IMR-90 (cell line): ENCODE data around the gene GAREM2. TPM values are rescaled to one million over a fixed set of nuclear protein-coding genes. Genes with fewer than 3 reads are reported as not detected.

Experiments used
- ATAC-seq: fragments of 200-7000 bp; cut with Tn5 transposase; 2 replicates; pipeline ENCODE4 v1.9.1; 2020; ENCODE audit warnings: low read depth, mild to moderate bottlenecking, moderate library complexity
- BruUV-seq: library from RNA; stranded (reverse); fragments of 400-500 nt; replicated peaks from 2 replicates; lab custom pipeline; 2021; lab: Mats Ljungman, UMichigan
- CTCF ChIA-PET: fragments of 300-600 bp; formaldehyde crosslinking; extraction: SDS; loops from one replicate; lab custom pipeline; 2021; ENCODE audit warnings: antibody characterized with exemption; lab: Yijun Ruan, JAX
- POLR2A ChIA-PET: fragments of 300-600 bp; sonication (Branson Sonifier 250); formaldehyde crosslinking; loops from one replicate; lab custom pipeline; 2022; ENCODE audit warnings: antibody characterized with exemption; ENCODE audit not compliant: unreplicated experiment; lab: Charles Lee
- DNase-seq: peaks from one replicate; pipeline ENCODE4 v3.0.0; 2013
- H2AFZ ChIP-seq: replicated peaks from 2 replicates; pipeline ENCODE3; 2013; ENCODE audit warnings: low read length, mild to moderate bottlenecking; ENCODE audit not compliant: poor library complexity
- H2AK5ac ChIP-seq: 2 replicates; pipeline ENCODE4 v1.6.1; 2013; ENCODE audit warnings: low read depth, low read length, inconsistent platforms
- H2AK9ac ChIP-seq: replicated peaks from 2 replicates; pipeline ENCODE3; 2013; ENCODE audit warnings: mild to moderate bottlenecking, low read depth, low read length, moderate library complexity; ENCODE audit not compliant: poor library complexity
- H2BK120ac ChIP-seq: 2 replicates; pipeline ENCODE4 v1.6.1; 2013; ENCODE audit warnings: low read depth, low read length, inconsistent platforms
- H2BK15ac ChIP-seq: 3 replicates; pipeline ENCODE4 v1.6.1; 2013; ENCODE audit warnings: low read depth, low read length, inconsistent platforms
- H2BK20ac ChIP-seq: 2 replicates; pipeline ENCODE4 v1.6.1; 2013; ENCODE audit warnings: low read depth, mild to moderate bottlenecking, inconsistent platforms, low read length, moderate library complexity
- H2BK5ac ChIP-seq: 2 replicates; pipeline ENCODE4 v1.6.1; 2013; ENCODE audit warnings: mild to moderate bottlenecking, low read depth, low read length, inconsistent platforms; ENCODE audit not compliant: poor library complexity, severe bottlenecking
- H3K14ac ChIP-seq: replicated peaks from 2 replicates; pipeline ENCODE4 v1.6.1; 2013; ENCODE audit warnings: low read depth, low read length, inconsistent platforms
- H3K18ac ChIP-seq: 2 replicates; pipeline ENCODE4 v1.6.1; 2013; ENCODE audit warnings: low read depth, low read length, control low read depth
- H3K23ac ChIP-seq: 2 replicates; pipeline ENCODE4 v1.6.1; 2013; ENCODE audit warnings: low read depth, low read length, inconsistent platforms
- H3K27ac ChIP-seq: 2 replicates; pipeline ENCODE4 v1.5.1; 2013; ENCODE audit warnings: mild to moderate bottlenecking, control low read depth, low read length; ENCODE audit not compliant: insufficient read depth
- H3K27me3 ChIP-seq: 2 replicates; pipeline ENCODE4 v1.6.1; 2013; ENCODE audit warnings: low read length; ENCODE audit not compliant: control insufficient read depth, insufficient read depth
- H3K36me3 ChIP-seq: 2 replicates; pipeline ENCODE4 v1.6.1; 2013; ENCODE audit warnings: low read length, mixed read lengths; ENCODE audit not compliant: control insufficient read depth, insufficient read depth
- H3K4ac ChIP-seq: 2 replicates; pipeline ENCODE4 v1.6.1; 2013; ENCODE audit warnings: low read depth, low read length, inconsistent platforms
- H3K4me1 ChIP-seq: 2 replicates; pipeline ENCODE4 v1.6.1; 2013; ENCODE audit warnings: low read length, mixed read lengths; ENCODE audit not compliant: control insufficient read depth, insufficient read depth
- H3K4me2 ChIP-seq: 2 replicates; pipeline ENCODE4 v1.6.1; 2013; ENCODE audit warnings: low read depth, mild to moderate bottlenecking, control low read depth, low read length, moderate library complexity
- H3K4me3 ChIP-seq: 2 replicates; pipeline ENCODE4 v1.5.1; 2013; ENCODE audit warnings: low read depth, mild to moderate bottlenecking, control low read depth, low read length, moderate library complexity; ENCODE audit not compliant: insufficient read depth
- H3K56ac ChIP-seq: 2 replicates; pipeline ENCODE4 v1.6.1; 2013; ENCODE audit warnings: low read length, inconsistent platforms; ENCODE audit not compliant: insufficient read depth; ENCODE audit errors: extremely low read depth
- H3K79me1 ChIP-seq, 2 experiments: 2 replicates each; pipeline ENCODE4 v1.6.1; 2013; ENCODE audit warnings: low read length in 2 of 2, inconsistent platforms in 1 of 2, low read depth in 1 of 2
- H3K9ac ChIP-seq: 2 replicates; pipeline ENCODE4 v1.6.1; 2013; ENCODE audit warnings: low read depth, low read length, control low read depth
- H3K9me1 ChIP-seq: 2 replicates; pipeline ENCODE4 v1.6.1; 2013; ENCODE audit warnings: low read length, inconsistent platforms; ENCODE audit not compliant: insufficient read depth
- H3K9me3 ChIP-seq: 2 replicates; pipeline ENCODE4 v1.6.1; 2013; ENCODE audit warnings: low read length; ENCODE audit not compliant: control insufficient read depth, insufficient read depth
- H4K20me1 ChIP-seq: 2 replicates; pipeline ENCODE4 v1.6.1; 2013; ENCODE audit warnings: low read length, inconsistent platforms; ENCODE audit not compliant: insufficient read depth
- H4K5ac ChIP-seq: 2 replicates; pipeline ENCODE4 v1.6.1; 2013; ENCODE audit warnings: mild to moderate bottlenecking, low read depth, low read length, control low read depth
- H4K8ac ChIP-seq, 2 experiments: 2 replicates each; pipeline ENCODE4 v1.6.1; 2013; ENCODE audit warnings: low read depth in 2 of 2, low read length in 2 of 2, control low read depth in 1 of 2, inconsistent platforms in 1 of 2
- H4K91ac ChIP-seq: 2 replicates; pipeline ENCODE4 v1.6.1; 2013; ENCODE audit warnings: low read depth, low read length, inconsistent platforms; ENCODE audit not compliant: insufficient read depth
- BHLHE40 ChIP-seq: fragments of 150-350 bp; IDR thresholded peaks from 2 replicates; pipeline ENCODE4 v1.6.1; 2016; ENCODE audit warnings: mild to moderate bottlenecking, low read depth, low read length
- MXI1 ChIP-seq: IDR thresholded peaks from 2 replicates; pipeline ENCODE4 v1.6.1; 2012; ENCODE audit warnings: low read depth, mild to moderate bottlenecking, low read length, moderate library complexity, borderline replicate concordance
- RAD21 ChIP-seq: IDR thresholded peaks from 2 replicates; pipeline ENCODE4 v1.6.1; 2012; ENCODE audit warnings: low read length, improper control_type of control experiment
- RFX5 ChIP-seq: IDR thresholded peaks from 2 replicates; pipeline ENCODE4 v1.8.0; 2012; ENCODE audit warnings: low read depth, mild to moderate bottlenecking, low read length, moderate library complexity
- WGBS, 2 experiments: methylation state at CpG; one replicate each; pipeline versions ENCODE4 v1.1.5 to v1.1.7; 2013; ENCODE audit warnings: missing lambda C conversion rate in 2 of 2; ENCODE audit not compliant: insufficient read length in 1 of 2; ENCODE audit errors: extremely low coverage in 2 of 2; 5-methylcytosine and 5-hydroxymethylcytosine counted together
- dilution Hi-C: fragments of 300-500 bp; cut with HindIII; formaldehyde crosslinking; loops from one replicate; pipeline ENCODE4 v1.14.3; 2018; ENCODE audit warnings: low sequenced_read_pairs; ENCODE audit not compliant: unreplicated experiment
- in situ Hi-C: fragments of 300-500 bp; cut with MboI; formaldehyde crosslinking; loops from 3 replicates; pipeline ENCODE4 v1.14.3; 2019; ENCODE audit warnings: low sequenced_read_pairs, inconsistent platforms, mixed read lengths
- intact Hi-C: fragments of 100-400 bp; cut with micrococcal nuclease; formaldehyde crosslinking; loops from 2 replicates; pipeline ENCODE4 v1.10.0; 2022
- polyA plus RNA-seq, 3 experiments: library from polyadenylated mRNA; depleted of rRNA; stranded (reverse); fragments of >200 nt; gene quantifications; 2 replicates each; pipeline ENCODE4 v1.2.3, GENCODE V29; 2012; ENCODE audit warnings: low replicate concordance in 1 of 3
- total RNA-seq: library from RNA; depleted of rRNA; stranded (reverse); fragments of >200 nt; gene quantifications from 2 replicates; pipeline ENCODE4 v1.2.3, GENCODE V29; 2012
- TF ChIP-seq, protein P1 (sequence below): fragments of 150-350 bp; IDR thresholded peaks from 2 replicates; pipeline ENCODE4 v1.6.1; 2017; ENCODE audit warnings: mild to moderate bottlenecking, antibody characterized with exemption, low read length, low read depth

The GAREM2 gene
- total and polyA plus RNA-seq, 2 of the 4 experiments (the other 2 are of a cell fraction) = 0.36 to 1.8 TPM

DNA sequence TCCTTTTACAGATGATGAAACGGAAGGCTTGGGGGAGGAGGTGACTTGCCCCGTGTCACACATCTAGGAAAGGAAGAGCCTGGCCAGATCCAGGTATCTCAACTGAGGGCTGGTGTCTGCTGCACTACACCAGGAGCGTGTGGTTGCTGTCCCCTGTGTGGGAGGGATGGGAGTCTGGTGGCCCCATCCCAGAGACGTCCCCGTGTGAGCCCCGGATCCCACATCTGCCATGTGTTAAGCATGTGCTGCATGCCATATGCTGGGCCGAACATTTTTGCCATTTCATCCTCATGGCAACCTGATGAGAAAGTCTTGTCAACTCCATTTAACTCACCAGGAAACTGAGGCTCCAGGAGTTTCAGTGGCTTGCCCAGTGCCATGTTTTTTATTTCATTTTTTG is 4.2 kb downstream of the GAREM2 start:
- Histone ChIP-seq H2BK15ac (no peak overlapping the region), H4K8ac (no peak overlapping the region), H2AK9ac (no peak overlapping the region), H2BK120ac (no peak overlapping the region), H3K9ac (no peak overlapping the region), H3K27me3 (peaks cover 39% of the 10 kb centered on the region), H3K14ac (no peak overlapping the region), H3K18ac (no peak overlapping the region), H4K20me1 (no peaks in the 10 kb centered on the region), H3K9me3 (no peaks in the 10 kb centered on the region; the same call in 1 of the 2 replicates), H2BK20ac (no peak overlapping the region), H2AFZ (no peak overlapping the region), H3K4ac (no peak overlapping the region), H2AK5ac (no peak overlapping the region), H3K56ac (no peak overlapping the region), H3K9me1 (no peaks in the 10 kb centered on the region), H3K4me1 (no peaks in the 10 kb centered on the region), H3K4me3 (no peak overlapping the region), H3K36me3 (no peaks in the 10 kb centered on the region), H4K5ac (no peak overlapping the region), H3K27ac (no peak overlapping the region), H4K91ac (no peak overlapping the region), H3K4me2 (no peak overlapping the region), H3K79me1 (no peaks in the 10 kb centered on the region), H3K23ac (no peak overlapping the region), H2BK5ac (no peak overlapping the region)
- in situ Hi-C loops = no loop called here
- dilution Hi-C loops = no loop called here
- no TSS peak for BruUV-seq
- CTCF ChIA-PET = no interaction called here
- DNase-seq (no peak), ATAC-seq (no peak)
- intact Hi-C loops = no loop called here
- WGBS, 2 experiments = 80% methylated on average over 1 of the region's 7 CpGs; no CpG with 5 or more reads in 1 of the 2 experiments
- POLR2A ChIA-PET = no interaction called here
- TF ChIP-seq MXI1 (no peak), BHLHE40 (no peak), RAD21 (no peak), RFX5 (no peak)
- TF ChIP-seq, protein P1, sequence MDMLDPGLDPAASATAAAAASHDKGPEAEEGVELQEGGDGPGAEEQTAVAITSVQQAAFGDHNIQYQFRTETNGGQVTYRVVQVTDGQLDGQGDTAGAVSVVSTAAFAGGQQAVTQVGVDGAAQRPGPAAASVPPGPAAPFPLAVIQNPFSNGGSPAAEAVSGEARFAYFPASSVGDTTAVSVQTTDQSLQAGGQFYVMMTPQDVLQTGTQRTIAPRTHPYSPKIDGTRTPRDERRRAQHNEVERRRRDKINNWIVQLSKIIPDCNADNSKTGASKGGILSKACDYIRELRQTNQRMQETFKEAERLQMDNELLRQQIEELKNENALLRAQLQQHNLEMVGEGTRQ = no peak
